ENCODE data around the gene KIFC1. TPM values are rescaled to one million over a fixed set of nuclear protein-coding genes. Genes with fewer than 3 reads are reported as not detected.
A peak's percentile ranks its signal among the peaks of the same experiment; 100 is the strongest.

KIFC1 gene
- total and polyA plus RNA-seq, 9 of the 15 experiments (the other 6 are each of a cell fraction or from before 2014, with no cell fraction given): 1.3 to 95.2 (median 76.9) TPM

DNA sequence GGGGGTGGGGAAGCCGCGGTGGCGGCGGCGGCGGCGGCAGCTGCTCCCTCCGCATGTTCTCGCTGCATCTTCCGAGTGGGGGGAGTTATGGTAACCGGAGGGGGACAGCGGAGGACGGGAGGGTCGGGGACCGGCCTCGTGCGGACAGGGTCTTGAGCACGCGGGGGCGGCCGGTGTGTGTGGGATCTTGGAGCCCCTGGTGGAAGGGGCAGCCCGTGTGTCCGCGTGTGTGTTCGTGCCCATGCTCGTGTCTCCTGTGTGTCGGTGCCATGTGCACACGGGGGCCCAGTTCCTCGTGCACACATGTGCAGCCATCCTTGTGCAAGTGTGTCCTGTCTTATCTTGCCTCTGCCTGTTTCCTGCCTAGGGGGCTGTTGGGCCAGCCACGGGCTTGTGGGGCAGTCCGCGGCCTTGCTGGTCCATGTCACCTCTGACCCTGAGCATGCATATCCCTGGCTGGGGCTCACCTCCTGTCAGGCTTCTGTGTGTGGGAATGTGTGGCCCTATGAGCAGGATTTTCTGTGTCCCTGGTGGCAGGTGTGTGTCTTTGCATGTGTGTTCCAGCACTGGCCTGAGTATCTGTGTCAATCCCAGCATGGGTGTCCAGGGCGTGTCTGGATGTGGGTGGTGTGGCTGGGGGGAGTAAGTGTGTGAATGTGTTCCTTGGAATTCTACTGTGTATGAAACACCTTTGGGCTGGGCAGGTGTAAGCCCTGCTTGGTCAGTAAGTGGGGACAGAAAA, 36.8 kb downstream of the KIFC1 start (continued):
- TF ChIP-seq, protein P1, sequence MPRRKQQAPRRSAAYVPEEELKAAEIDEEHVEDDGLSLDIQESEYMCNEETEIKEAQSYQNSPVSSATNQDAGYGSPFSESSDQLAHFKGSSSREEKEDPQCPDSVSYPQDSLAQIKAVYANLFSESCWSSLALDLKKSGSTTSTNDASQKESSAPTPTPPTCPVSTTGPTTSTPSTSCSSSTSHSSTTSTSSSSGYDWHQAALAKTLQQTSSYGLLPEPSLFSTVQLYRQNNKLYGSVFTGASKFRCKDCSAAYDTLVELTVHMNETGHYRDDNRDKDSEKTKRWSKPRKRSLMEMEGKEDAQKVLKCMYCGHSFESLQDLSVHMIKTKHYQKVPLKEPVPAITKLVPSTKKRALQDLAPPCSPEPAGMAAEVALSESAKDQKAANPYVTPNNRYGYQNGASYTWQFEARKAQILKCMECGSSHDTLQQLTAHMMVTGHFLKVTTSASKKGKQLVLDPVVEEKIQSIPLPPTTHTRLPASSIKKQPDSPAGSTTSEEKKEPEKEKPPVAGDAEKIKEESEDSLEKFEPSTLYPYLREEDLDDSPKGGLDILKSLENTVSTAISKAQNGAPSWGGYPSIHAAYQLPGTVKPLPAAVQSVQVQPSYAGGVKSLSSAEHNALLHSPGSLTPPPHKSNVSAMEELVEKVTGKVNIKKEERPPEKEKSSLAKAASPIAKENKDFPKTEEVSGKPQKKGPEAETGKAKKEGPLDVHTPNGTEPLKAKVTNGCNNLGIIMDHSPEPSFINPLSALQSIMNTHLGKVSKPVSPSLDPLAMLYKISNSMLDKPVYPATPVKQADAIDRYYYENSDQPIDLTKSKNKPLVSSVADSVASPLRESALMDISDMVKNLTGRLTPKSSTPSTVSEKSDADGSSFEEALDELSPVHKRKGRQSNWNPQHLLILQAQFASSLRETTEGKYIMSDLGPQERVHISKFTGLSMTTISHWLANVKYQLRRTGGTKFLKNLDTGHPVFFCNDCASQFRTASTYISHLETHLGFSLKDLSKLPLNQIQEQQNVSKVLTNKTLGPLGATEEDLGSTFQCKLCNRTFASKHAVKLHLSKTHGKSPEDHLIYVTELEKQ (CRISPR knock-in tag; IDR thresholded peaks at IDR 0.05): no peak
- no peak for TF ChIP-seq HIVEP1 (CRISPR knock-in tag; IDR thresholded peaks at IDR 0.05)
- peak; percentile 69; the same call in 1 of the 2 replicates for TF ChIP-seq PRMT5 (CRISPR knock-in tag; IDR thresholded peaks at IDR 0.05)
- no peak for TF ChIP-seq CCAR2 (IDR thresholded peaks at IDR 0.05; ENCODE audit: low read depth, low read length)
- peak; percentile 4; the same call in 1 of the 2 replicates for TF ChIP-seq CHCHD3 (CRISPR knock-in tag; IDR thresholded peaks at IDR 0.05)
- no peak for TF ChIP-seq RAD51 (IDR thresholded peaks at IDR 0.05; ENCODE audit: borderline replicate concordance, low read depth)
- TF ChIP-seq CBX5 (IDR thresholded peaks at IDR 0.05; ENCODE audit: borderline replicate concordance, low read depth): no peak
- TF ChIP-seq, protein P2, sequence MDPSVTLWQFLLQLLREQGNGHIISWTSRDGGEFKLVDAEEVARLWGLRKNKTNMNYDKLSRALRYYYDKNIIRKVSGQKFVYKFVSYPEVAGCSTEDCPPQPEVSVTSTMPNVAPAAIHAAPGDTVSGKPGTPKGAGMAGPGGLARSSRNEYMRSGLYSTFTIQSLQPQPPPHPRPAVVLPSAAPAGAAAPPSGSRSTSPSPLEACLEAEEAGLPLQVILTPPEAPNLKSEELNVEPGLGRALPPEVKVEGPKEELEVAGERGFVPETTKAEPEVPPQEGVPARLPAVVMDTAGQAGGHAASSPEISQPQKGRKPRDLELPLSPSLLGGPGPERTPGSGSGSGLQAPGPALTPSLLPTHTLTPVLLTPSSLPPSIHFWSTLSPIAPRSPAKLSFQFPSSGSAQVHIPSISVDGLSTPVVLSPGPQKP (CRISPR knock-in tag; IDR thresholded peaks at IDR 0.05): peak; percentile 86; the same call in 1 of the 2 replicates
- TF ChIP-seq TAF1 (IDR thresholded peaks at IDR 0.05; ENCODE audit: control insufficient read depth, extremely low read depth, insufficient read depth, low read length, severe bottlenecking): no peak
- TF ChIP-seq, protein P3, sequence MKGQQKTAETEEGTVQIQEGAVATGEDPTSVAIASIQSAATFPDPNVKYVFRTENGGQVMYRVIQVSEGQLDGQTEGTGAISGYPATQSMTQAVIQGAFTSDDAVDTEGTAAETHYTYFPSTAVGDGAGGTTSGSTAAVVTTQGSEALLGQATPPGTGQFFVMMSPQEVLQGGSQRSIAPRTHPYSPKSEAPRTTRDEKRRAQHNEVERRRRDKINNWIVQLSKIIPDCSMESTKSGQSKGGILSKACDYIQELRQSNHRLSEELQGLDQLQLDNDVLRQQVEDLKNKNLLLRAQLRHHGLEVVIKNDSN (CRISPR knock-in tag; IDR thresholded peaks at IDR 0.05): peak; percentile 65
- TF ChIP-seq NFYB (IDR thresholded peaks at IDR 0.05; ENCODE audit: extremely low read depth, insufficient read length): no peak
- TF ChIP-seq, protein P4, sequence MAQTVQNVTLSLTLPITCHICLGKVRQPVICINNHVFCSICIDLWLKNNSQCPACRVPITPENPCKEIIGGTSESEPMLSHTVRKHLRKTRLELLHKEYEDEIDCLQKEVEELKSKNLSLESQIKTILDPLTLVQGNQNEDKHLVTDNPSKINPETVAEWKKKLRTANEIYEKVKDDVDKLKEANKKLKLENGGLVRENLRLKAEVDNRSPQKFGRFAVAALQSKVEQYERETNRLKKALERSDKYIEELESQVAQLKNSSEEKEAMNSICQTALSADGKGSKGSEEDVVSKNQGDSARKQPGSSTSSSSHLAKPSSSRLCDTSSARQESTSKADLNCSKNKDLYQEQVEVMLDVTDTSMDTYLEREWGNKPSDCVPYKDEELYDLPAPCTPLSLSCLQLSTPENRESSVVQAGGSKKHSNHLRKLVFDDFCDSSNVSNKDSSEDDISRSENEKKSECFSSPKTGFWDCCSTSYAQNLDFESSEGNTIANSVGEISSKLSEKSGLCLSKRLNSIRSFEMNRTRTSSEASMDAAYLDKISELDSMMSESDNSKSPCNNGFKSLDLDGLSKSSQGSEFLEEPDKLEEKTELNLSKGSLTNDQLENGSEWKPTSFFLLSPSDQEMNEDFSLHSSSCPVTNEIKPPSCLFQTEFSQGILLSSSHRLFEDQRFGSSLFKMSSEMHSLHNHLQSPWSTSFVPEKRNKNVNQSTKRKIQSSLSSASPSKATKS (CRISPR knock-in tag; IDR thresholded peaks at IDR 0.05): no peak
- TF ChIP-seq ZNF23 (CRISPR knock-in tag; IDR thresholded peaks at IDR 0.05): no peak
- no peak for TF ChIP-seq ZNF77 (CRISPR knock-in tag; IDR thresholded peaks at IDR 0.05)
- peak; percentile 50; the same call in 1 of the 2 replicates for TF ChIP-seq PHF8 (IDR thresholded peaks at IDR 0.05; ENCODE audit: borderline replicate concordance, low read length)
- TF ChIP-seq, protein P5, sequence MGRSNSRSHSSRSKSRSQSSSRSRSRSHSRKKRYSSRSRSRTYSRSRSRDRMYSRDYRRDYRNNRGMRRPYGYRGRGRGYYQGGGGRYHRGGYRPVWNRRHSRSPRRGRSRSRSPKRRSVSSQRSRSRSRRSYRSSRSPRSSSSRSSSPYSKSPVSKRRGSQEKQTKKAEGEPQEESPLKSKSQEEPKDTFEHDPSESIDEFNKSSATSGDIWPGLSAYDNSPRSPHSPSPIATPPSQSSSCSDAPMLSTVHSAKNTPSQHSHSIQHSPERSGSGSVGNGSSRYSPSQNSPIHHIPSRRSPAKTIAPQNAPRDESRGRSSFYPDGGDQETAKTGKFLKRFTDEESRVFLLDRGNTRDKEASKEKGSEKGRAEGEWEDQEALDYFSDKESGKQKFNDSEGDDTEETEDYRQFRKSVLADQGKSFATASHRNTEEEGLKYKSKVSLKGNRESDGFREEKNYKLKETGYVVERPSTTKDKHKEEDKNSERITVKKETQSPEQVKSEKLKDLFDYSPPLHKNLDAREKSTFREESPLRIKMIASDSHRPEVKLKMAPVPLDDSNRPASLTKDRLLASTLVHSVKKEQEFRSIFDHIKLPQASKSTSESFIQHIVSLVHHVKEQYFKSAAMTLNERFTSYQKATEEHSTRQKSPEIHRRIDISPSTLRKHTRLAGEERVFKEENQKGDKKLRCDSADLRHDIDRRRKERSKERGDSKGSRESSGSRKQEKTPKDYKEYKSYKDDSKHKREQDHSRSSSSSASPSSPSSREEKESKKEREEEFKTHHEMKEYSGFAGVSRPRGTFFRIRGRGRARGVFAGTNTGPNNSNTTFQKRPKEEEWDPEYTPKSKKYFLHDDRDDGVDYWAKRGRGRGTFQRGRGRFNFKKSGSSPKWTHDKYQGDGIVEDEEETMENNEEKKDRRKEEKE (IDR thresholded peaks at IDR 0.05; ENCODE audit: borderline replicate concordance in 1 of 2, control insufficient read depth in 1 of 2, low read depth in 2 of 2, low read length in 1 of 2): no peak
